VCaP (cell line): ENCODE data around the gene ASPHD1.
A peak's percentile ranks its signal among the peaks of the same experiment; 100 is the strongest.
"Not testable (repeated sequence)": the region's sequence is repeated elsewhere in the genome, so short reads cannot be mapped to it uniquely, and the experiment has no call there.

Experiments used
- H3K27ac ChIP-seq: fragments of 450-650 bp; 2 replicates; pipeline ENCODE4 v1.5.1; 2017
- TF ChIP-seq, protein P1 (sequence below): fragments of 450-650 bp; conservative IDR thresholded peaks from 2 replicates; pipeline ENCODE4 v1.5.1; 2017; ENCODE audit warnings: mild to moderate bottlenecking, moderate library complexity

The ASPHD1 gene

DNA sequence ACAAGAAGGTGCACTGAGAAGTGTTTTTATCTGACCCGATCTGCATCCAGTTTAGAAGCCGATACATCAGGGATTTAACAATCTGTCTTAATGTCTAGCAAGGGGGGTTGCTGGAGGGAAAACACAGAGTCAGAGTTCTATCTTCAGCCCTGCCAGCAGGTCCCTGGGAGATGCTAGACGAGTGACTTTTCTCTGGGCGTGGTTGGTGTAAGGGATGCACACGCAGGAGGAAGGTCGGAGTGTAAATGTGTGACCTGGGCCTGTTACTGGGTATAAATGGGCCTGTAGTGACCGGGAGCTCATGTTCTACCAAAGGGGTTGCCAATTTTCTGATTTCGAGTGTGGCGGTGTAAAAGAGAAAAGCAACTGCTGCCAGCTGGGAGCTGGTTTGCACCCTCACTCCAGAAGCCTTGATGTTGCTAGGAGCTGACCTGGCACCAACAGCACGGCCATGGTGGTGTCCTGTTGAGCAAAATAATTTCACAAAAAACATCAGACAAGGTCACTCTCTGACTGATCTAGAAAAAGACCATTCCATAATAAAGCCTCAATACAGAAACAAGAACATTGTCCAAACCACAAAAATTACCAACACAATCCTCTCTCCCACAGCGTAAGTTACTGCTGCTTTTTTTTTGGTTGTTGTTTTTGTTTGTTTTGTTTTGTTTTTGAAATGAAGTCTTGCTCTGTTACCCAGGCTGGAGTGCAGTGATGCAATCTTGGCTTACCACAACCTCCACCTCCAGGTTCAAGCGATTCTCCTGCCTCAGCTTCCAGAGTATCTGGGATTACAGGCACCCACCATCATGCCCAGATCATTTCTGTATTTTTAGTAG lies 27.0 kb downstream of the ASPHD1 start:
- TF ChIP-seq, protein P1, sequence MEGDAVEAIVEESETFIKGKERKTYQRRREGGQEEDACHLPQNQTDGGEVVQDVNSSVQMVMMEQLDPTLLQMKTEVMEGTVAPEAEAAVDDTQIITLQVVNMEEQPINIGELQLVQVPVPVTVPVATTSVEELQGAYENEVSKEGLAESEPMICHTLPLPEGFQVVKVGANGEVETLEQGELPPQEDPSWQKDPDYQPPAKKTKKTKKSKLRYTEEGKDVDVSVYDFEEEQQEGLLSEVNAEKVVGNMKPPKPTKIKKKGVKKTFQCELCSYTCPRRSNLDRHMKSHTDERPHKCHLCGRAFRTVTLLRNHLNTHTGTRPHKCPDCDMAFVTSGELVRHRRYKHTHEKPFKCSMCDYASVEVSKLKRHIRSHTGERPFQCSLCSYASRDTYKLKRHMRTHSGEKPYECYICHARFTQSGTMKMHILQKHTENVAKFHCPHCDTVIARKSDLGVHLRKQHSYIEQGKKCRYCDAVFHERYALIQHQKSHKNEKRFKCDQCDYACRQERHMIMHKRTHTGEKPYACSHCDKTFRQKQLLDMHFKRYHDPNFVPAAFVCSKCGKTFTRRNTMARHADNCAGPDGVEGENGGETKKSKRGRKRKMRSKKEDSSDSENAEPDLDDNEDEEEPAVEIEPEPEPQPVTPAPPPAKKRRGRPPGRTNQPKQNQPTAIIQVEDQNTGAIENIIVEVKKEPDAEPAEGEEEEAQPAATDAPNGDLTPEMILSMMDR, result no peak
- peak overlapping the region; percentile 76 for H3K27ac ChIP-seq

DNA sequence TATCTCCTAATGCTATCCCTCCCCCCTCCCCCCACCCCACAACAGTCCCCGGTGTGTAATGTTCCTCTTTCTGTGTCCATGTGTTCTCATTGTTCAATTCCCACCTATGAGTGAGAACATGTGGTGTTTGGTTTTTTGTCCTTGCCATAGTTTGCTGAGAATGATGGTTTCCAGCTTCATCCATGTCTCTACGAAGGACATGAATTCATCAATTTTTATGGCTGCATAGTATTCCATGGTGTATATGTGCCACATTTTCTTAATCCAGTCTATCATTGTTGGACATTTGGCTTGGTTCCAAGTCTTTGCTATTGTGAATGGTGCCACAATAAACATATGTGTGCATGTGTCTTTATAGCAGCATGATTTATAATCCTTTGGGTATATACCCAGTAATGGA lies 31.5 kb downstream of the ASPHD1 start:
- H3K27ac ChIP-seq, result not testable (repeated sequence)

DNA sequence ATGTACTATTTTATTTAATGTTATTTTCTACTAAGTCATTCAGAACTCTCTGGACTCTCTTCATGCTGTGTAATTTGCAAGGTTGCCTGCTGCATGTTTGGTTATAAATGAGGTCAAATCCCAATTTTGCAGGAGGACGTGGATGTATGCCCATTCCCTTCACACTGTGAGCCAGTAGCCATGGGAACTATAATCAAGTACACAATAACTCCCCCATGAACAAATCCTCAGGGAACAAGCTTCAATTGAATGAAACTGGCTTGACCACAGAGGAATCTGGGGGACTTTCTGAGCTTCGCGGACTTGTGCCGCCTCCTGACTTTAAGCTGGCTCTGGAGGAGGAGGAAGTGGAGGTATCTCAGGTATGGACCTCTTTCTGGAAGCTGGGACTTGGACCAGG lies 40.4 kb downstream of the ASPHD1 start:
- no peak overlapping the region for H3K27ac ChIP-seq
- TF ChIP-seq, protein P1, result no peak

DNA sequence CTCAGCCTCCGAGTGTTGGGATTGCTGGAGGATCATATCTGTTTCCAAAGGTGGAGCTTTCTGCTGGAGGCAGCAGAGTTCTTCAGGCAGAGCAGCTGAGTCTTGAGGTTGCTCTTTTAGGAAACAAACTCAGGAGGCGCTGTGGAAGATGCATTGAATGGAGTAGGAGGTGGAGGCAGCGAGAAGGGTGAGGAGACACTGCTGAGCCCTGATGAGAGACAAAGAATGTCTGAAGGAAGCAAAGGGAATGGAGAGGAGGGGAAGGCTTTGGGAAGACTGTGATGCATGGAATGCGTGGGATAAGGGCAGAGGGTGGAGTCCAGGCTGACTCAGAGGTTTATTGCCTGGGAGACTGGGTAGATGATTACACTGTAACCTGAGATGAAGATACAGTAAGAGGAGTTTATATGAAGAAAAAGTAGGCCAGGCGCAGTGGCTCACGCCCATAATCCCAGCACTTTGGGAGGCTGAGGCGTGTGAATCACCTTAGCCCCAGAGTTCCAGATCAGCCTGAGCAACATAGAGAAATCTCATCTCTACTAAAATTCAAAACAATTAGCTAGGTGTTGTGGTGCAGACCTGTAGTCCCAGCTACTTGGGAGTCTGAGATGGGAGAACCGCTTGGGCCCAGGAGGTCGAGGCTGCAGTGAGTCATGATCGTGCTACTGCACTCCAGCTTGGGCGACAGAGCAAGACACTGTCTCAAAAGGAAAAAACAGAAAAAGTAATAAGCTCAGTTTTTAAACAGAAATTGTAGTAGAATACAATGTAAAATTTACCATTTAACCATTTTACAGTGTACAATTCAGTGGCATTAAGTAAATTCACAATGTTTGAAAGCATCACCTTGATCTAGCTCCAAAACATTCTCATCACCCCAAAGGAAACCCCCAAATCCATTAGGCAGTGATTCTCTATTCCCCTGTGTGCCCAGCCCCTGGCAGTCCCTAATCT lies 43.8 kb downstream of the ASPHD1 start:
- peak overlapping the region; percentile 72 for H3K27ac ChIP-seq
- TF ChIP-seq, protein P1, result 0 out of 2 replicates have a peak, but pooled peaks have one; percentile 7

DNA sequence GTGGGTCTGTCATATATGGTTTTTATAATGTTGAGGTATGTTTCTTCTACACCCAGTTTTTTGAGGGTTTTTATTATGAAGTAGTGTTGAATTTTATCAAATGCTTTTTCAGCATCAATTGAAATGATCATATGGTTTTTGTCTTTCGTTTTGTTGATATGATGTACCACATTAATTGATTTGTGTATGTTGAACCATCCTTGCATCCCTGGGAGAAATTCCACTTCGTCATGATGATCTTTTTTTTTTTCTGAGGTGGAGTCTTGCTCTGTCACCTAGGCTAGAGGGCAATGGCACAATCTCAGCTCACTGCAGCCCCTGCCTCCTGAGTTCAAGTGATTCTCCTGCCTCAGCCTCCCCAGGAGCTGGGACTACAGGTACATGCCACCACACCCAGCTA lies 47.6 kb downstream of the ASPHD1 start:
- TF ChIP-seq, protein P1, result no peak
- H3K27ac ChIP-seq, result no peak overlapping the region

DNA sequence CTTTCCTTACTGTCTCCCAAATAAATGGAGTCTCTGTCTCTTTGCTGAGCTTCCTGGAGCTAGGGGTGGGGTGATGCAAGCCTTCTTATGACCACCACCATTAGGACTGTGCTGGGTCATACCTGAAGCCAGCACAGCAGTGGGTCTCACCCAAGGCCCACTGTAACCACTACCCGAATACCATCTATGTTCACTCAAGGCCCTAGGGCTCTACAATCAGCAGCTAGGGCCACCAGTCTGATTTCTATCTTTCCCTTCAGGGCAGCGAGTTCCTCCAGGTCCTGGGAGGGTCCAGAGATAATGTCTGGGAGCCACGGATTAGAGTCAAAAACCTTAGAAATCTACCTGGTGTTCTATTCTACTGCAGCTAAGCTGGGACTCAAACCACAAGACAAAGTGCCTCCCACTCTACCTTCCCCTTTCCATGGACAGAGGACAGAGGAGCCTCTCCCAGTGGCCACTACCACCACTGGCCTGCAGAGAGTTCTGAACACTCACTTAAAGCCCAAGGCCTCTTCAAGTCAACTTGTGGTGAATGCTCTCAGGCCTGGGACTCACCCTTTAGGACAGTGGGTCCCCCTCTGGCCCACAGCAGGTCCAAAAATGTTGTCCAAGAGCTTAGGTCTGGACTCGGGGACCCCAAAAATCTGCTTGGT lies 50.6 kb downstream of the ASPHD1 start:
- H3K27ac ChIP-seq, result no peak overlapping the region
- TF ChIP-seq, protein P1, result no peak

DNA sequence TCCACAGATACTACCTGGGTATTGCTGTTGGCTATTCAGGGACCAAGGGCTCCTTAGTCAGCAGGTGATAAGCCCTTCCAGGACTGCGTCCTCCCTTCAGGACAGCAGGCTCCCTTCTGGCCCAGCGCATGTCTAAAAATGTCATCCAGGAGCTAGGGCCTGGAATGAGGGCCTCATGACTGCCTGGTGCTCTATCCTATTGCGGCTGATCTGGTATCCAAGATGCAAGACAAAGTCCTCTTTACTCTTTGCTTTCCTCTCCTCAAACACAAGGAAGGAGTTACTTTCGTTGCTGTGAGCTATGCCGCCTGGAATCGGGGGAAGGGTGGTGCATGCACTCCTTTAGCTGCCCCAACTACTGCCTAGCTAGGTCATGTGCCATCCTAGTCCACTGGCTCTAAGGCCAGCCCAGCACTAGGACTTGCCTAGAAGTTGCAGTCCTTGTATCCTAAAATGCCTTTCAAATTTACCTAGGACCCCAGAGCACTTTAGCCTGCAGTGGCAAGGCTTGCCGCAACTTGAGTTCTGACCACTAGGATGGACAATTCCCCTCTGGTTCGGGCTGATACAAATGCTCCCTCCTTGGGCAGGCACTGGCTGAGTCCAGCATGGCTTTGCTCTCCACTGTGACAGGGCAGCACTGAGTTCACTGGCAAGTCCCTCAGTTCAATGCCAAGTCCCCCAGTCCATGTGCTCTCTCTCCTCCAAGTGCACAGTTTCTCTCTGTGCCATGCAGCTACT lies 51.5 kb downstream of the ASPHD1 start:
- TF ChIP-seq, protein P1, result no peak
- H3K27ac ChIP-seq, result no peak overlapping the region
